Thymus (tissue), 11 donors: ENCODE measurements around the gene MYLK4. TPM values are rescaled to one million over a fixed set of nuclear protein-coding genes. Genes with fewer than 3 reads are reported as not detected.
"Not testable (repeated sequence)": the region's sequence is repeated elsewhere in the genome, so short reads cannot be mapped to it uniquely, and the experiment has no call there.

Experiments used
- DNase-seq, 9 donors: peaks; one replicate each; pipeline ENCODE4 v3.0.0-alpha.2; 2013; ENCODE audit warnings: low spot score in 9 of 9, low read depth in 6 of 9, missing footprints in 1 of 9
- H3K27ac ChIP-seq, 2 donors: one replicate each; pipeline ENCODE4 v1.5.1; 2013; ENCODE audit warnings: control low read depth in 1 of 2, low read depth in 1 of 2, low read length in 1 of 2, mild to moderate bottlenecking in 1 of 2, moderate library complexity in 1 of 2
- H3K27me3 ChIP-seq, 2 donors: one replicate each; pipeline ENCODE4 v1.5.1; 2013; ENCODE audit warnings: low read length in 1 of 2; ENCODE audit not compliant: control insufficient read depth in 2 of 2, insufficient read depth in 1 of 2
- H3K36me3 ChIP-seq, 2 donors: one replicate each; pipeline ENCODE4 v1.5.1; 2013; ENCODE audit warnings: low read length in 1 of 2, mild to moderate bottlenecking in 1 of 2, moderate library complexity in 1 of 2; ENCODE audit not compliant: control insufficient read depth in 2 of 2, insufficient read depth in 2 of 2
- H3K4me1 ChIP-seq, 2 donors: one replicate each; pipeline ENCODE4 v1.5.1; 2013; ENCODE audit warnings: low read length in 2 of 2; ENCODE audit not compliant: control insufficient read depth in 2 of 2, insufficient read depth in 2 of 2
- H3K4me3 ChIP-seq, 2 donors: one replicate each; pipeline ENCODE4 v1.5.1; 2013; ENCODE audit warnings: low read length in 2 of 2, control low read depth in 1 of 2, mild to moderate bottlenecking in 1 of 2
- H3K9me3 ChIP-seq, 2 donors: one replicate each; pipeline ENCODE4 v1.5.1; 2013; ENCODE audit warnings: low read length in 1 of 2, mild to moderate bottlenecking in 1 of 2; ENCODE audit not compliant: control insufficient read depth in 2 of 2, insufficient read depth in 1 of 2
- WGBS: extraction: QIAGEN DNeasy Blood & Tissue Kit; methylation state at CpG from one replicate; pipeline ENCODE4 v1.1.7; 2013; 5-methylcytosine and 5-hydroxymethylcytosine counted together
- polyA plus RNA-seq: library from polyadenylated mRNA; stranded (reverse); fragments of 200-250 nt; gene quantifications from one replicate; pipeline ENCODE4 v1.2.3, GENCODE V29; 2013
- total RNA-seq: library from RNA; stranded (reverse); fragments of 120-200 nt; gene quantifications from one replicate; pipeline ENCODE4 v1.2.4, GENCODE V29; 2013
- donor health status: healthy.

Gene MYLK4
- total and polyA plus RNA-seq, 2 donors: 0.42 to 0.52 TPM

DNA sequence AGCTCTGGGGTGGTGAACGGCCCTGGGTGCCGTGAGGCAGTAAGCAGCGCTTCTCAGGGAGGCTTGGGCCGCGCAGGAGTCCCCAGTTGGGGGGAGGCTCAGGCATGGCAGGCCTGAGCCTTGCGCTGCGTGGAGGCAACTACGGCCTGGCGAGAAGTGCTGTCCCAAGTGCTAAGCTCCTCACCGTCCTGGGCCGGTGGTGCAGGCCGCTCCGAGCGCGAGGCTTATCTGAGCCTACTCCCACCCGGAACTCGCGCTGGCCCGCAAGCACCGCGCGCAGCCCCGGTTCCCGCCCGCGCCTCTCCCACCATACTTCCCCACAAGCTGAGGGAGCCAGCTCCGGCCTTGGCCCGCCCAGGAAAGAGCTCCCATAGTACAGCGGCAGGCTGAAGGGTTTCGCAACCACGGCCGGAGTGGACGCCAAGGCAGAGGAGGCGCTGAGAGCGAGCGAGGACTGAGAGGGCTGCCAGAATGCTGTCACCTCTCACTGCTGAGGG is 12.7 kb upstream of the MYLK4 start:
- no peak for DNase-seq
- no peak overlapping the region for H3K4me3 ChIP-seq
- H3K4me1 ChIP-seq: peaks cover 16 to 25% of the 10 kb centered on the region in 2 donors
- no peaks in the 10 kb centered on the region for H3K27me3 ChIP-seq
- H3K36me3 ChIP-seq: peaks cover 0 to 5% of the 10 kb centered on the region in 2 donors
- H3K9me3 ChIP-seq: peaks cover 0 to 5% of the 10 kb centered on the region in 2 donors
- no peak overlapping the region for H3K27ac ChIP-seq
- 96% methylated on average over 36 of the region's 36 CpGs for WGBS

DNA sequence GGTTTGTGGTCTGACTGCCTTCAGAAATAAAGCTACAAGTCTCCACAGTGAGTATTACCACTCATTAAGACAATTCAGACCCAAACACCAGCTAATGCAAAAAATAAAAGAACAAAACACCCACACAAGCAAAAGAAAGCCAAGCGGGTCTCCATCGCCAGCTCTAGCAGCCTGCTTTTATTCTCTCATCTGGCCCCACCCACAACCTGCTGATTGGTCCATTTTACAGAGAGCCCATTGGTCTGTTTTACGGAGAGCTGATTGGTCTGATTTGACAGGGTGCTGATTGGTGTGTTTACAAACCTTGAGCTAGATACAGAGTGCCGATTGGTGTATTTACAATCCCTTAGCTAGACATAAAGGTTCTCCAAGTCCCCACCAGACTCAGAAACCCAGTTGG is 12.1 kb upstream of the MYLK4 start:
- WGBS: 97% methylated on average over 4 of the region's 4 CpGs
- not testable (repeated sequence) for H3K4me3 ChIP-seq, H3K27me3 ChIP-seq, H3K27ac ChIP-seq, H3K36me3 ChIP-seq, H3K9me3 ChIP-seq, DNase-seq
- H3K4me1 ChIP-seq: peaks cover 12 to 21% of the 10 kb centered on the region in 2 donors

DNA sequence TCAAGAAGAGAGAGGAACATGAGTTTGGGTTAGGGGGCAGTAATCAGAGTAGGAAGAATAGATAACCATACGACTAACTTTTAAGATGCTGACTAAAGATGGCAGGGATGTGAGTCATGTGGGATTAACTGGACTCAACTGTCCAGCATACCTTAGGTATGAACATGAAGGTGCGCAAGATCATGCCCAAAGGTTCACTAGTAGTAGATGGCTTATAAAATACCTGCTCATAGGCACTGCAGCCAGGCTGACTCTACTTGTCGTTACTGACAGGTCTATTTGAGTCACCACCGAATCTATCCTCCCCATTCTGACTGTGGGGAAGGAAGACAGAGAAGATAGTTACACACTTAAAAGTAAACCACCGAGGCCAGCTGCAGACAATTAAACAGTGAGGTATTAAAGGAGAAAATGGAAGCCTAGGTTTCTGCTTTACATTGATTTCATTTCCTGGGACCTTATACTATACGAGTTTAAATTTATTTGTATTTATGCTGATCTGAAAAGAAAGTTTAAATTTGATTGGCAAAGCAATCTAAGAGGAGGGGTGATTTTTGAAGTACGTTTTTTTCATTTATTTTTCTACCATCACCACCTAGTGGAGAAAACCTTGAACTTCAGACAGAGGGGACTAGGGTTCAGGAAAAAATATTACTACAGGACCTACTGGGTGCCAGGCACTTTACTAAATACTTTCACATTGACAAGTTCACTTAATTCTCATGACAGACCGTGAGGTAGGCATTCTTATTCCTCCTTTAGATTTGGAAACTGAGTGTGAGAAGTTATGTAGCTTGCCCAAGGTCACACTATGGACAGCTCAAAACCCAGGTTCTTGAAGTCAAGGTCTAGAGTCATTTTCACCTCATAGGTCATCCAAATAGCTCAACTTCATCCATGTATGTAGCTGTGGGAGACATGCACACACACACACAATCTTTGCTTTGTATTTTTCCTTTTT is 10.4 kb upstream of the MYLK4 start:
- H3K27me3 ChIP-seq: no peaks in the 10 kb centered on the region
- H3K36me3 ChIP-seq: no peaks in the 10 kb centered on the region
- DNase-seq: peak in 1 of 9 donors; percentile 27
- peaks cover 0 to 6% of the 10 kb centered on the region in 2 donors for H3K4me1 ChIP-seq
- H3K9me3 ChIP-seq: peaks cover 0 to 5% of the 10 kb centered on the region in 2 donors
- no peak overlapping the region for H3K27ac ChIP-seq
- WGBS: 76% methylated on average over 8 of the region's 8 CpGs
- H3K4me3 ChIP-seq: no peak overlapping the region

DNA sequence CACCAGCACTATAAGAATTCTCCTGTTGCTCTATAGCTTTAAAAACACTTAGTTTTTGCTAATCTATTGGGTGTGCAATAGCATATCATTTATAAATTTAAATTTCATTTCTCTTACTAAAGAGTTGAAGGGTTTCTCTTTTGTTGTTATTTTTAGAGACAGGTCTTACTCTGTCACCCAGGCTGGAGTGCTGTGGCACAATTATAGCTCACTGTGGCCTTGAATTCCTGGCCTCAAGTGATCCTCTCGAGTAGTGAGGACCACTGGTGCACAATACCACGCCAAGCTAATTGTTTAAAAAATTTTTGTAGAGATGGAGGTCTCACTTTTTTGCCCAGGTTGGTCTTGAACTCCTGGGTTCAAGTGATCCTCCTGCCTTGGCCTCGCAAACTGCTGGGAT is 8.3 kb upstream of the MYLK4 start:
- no peaks in the 10 kb centered on the region for H3K4me1 ChIP-seq
- H3K4me3 ChIP-seq: no peak overlapping the region
- H3K27me3 ChIP-seq: no peaks in the 10 kb centered on the region
- WGBS: 94% methylated on average over 3 of the region's 3 CpGs
- H3K27ac ChIP-seq: no peak overlapping the region
- H3K9me3 ChIP-seq: peaks cover 0 to 5% of the 10 kb centered on the region in 2 donors
- no peaks in the 10 kb centered on the region for H3K36me3 ChIP-seq
- no peak for DNase-seq

DNA sequence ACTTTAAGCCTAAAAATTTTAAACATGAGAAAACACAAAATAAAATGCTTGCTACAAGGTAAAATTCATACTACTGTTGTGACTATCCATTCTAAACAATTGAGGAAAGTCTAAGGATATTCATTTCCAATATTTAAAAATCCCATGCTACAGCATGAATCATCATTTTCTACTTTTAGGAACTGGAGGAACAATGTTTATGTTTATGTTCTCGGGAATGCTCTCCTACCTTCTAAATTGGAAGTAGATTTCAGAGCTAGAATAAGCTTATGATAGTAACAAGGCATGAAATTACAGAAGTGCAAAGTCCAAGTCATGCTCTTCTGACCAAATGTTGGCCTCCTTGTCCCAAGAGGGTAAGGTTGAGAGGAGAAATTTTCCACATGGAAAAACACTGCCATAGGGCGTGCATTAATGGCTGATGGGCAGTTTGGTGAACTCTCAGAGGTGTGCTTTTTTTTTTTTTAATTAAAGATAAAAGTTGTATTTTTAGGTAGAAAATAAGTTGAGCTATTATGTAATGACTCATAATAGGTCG is 6.0 kb upstream of the MYLK4 start:
- 97% methylated on average over 3 of the region's 3 CpGs for WGBS
- Histone ChIP-seq H3K36me3 (no peaks in the 10 kb centered on the region), H3K4me3 (no peak overlapping the region), H3K9me3 (no peaks in the 10 kb centered on the region), H3K27ac (no peak overlapping the region), H3K27me3 (no peaks in the 10 kb centered on the region), H3K4me1 (peaks cover 0 to 3% of the 10 kb centered on the region in 2 donors)
- DNase-seq: no peak

DNA sequence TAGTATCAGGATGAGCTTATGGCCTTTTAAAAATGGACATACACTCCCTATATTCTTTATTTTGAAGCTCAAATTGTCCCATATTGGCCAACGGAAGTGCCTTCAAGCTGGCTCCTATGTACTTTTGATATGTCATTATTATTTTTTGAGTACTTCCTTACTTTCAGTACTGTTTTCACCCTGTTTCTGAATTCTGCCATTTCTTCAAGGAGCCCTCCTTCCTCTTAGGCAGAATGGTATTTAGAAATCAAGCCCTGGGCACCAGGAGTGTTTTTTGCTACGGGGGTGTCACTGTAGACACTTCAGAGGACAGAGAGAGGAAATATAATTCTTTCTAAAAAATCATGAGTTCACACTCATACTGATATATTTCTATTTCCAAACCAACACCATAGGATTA is 5.5 kb upstream of the MYLK4 start:
- WGBS: 95% methylated on average over 2 of the region's 2 CpGs
- DNase-seq: no peak
- H3K9me3 ChIP-seq: no peaks in the 10 kb centered on the region
- H3K4me1 ChIP-seq: peaks cover 0 to 3% of the 10 kb centered on the region in 2 donors
- H3K4me3 ChIP-seq: no peak overlapping the region
- H3K36me3 ChIP-seq: no peaks in the 10 kb centered on the region
- no peak overlapping the region for H3K27ac ChIP-seq
- no peaks in the 10 kb centered on the region for H3K27me3 ChIP-seq

- H3K4me1 ChIP-seq: peaks cover 0 to 3% of the 10 kb centered on the region in 2 donors
- H3K27me3 ChIP-seq: no peaks in the 10 kb centered on the region
- WGBS: 98% methylated on average over 3 of the region's 3 CpGs
- H3K27ac ChIP-seq: no peak overlapping the region
- H3K9me3 ChIP-seq: no peaks in the 10 kb centered on the region
- no peak overlapping the region for H3K4me3 ChIP-seq
- no peaks in the 10 kb centered on the region for H3K36me3 ChIP-seq
- DNase-seq: no peak
These were observed 4.7 kb upstream of the MYLK4 start for GRCh38 chr6:2755456-2755855.

GRCh38 chr6:2754911-2755310 is 4.2 kb upstream of the MYLK4 start:
- peaks cover 0 to 3% of the 10 kb centered on the region in 2 donors for H3K4me1 ChIP-seq
- WGBS: 96% methylated on average over 1 of the region's 1 CpG
- DNase-seq: no peak
- no peaks in the 10 kb centered on the region for H3K36me3 ChIP-seq
- no peaks in the 10 kb centered on the region for H3K27me3 ChIP-seq
- H3K4me3 ChIP-seq: no peak overlapping the region
- no peak overlapping the region for H3K27ac ChIP-seq
- H3K9me3 ChIP-seq: no peaks in the 10 kb centered on the region

DNA sequence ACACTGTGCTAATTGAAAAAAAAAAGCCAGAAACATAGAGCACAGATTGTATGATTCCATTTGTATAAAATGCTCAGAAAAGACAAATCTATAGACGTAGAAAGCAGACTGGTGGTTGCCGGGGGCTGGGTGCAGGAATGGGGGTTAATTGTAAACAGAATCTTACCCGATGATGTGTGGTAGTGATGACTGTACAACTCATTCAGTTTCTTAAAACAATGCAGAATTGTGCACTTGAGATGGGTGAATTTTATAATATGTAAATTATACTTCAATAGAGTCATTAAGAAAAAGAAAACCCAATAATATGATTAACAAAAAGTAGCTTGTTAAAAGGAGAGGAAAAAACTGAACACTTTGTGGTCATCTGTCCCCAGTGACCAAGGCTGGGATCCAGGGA is 3.7 kb upstream of the MYLK4 start:
- DNase-seq: no peak
- no peak overlapping the region for H3K27ac ChIP-seq
- no peaks in the 10 kb centered on the region for H3K36me3 ChIP-seq
- H3K4me1 ChIP-seq: peaks cover 0 to 3% of the 10 kb centered on the region in 2 donors
- H3K4me3 ChIP-seq: no peak overlapping the region
- no peaks in the 10 kb centered on the region for H3K9me3 ChIP-seq
- H3K27me3 ChIP-seq: no peaks in the 10 kb centered on the region
- 66% methylated on average over 3 of the region's 3 CpGs for WGBS
